Measurements from ENCODE around the gene CAMKMT.

- no peak for TF ChIP-seq CTCF (IDR thresholded peaks at IDR 0.05)
- TF ChIP-seq POLR2A (IDR thresholded peaks at IDR 0.05): no peak
Observed at GRCh38 chr2:44786817-44787214, 425.1 kb downstream of the CAMKMT start.

Data from Peyer's patch (tissue), 4 donors.